HepG2 (cell line): ENCODE results near the gene ANKRD53. TPM values are rescaled to one million over a fixed set of nuclear protein-coding genes. Genes with fewer than 3 reads are reported as not detected.

Experiments
- CENPX ChIP-seq: sonication (generic); formaldehyde crosslinking; IDR thresholded peaks from 2 replicates; pipeline ENCODE4 v1.9.0; 2021; ENCODE audit warnings: mild to moderate bottlenecking, missing genetic modification reagents, moderate library complexity
- GABPA ChIP-seq, 2 experiments: IDR thresholded peaks; 2 replicates each; pipeline ENCODE4 v1.6.1; 2011 to 2016; ENCODE audit warnings: low read depth in 2 of 2, low read length in 1 of 2, missing biosample characterization in 1 of 2, missing genetic modification characterization in 1 of 2
- GZF1 ChIP-seq: sonication (generic); formaldehyde crosslinking; IDR thresholded peaks from 2 replicates; pipeline ENCODE4 v1.5.1; 2020; ENCODE audit warnings: mild to moderate bottlenecking, missing genetic modification reagents
- NPAS2 ChIP-seq: sonication (generic); formaldehyde crosslinking; IDR thresholded peaks from 2 replicates; pipeline ENCODE4 v1.8.0; 2022; ENCODE audit warnings: mild to moderate bottlenecking, missing genetic modification reagents, borderline replicate concordance
- SALL1 ChIP-seq: sonication (generic); formaldehyde crosslinking; IDR thresholded peaks from 2 replicates; pipeline ENCODE4 v1.8.0; 2022; ENCODE audit warnings: mild to moderate bottlenecking, missing genetic modification reagents
- SAP130 ChIP-seq: IDR thresholded peaks from 2 replicates; pipeline ENCODE4 v1.6.1; 2016; ENCODE audit warnings: low read depth
- SOX6 ChIP-seq, 2 experiments: fragments of 450-650 bp in 1 of 2; sonication (generic) in 1 of 2; formaldehyde crosslinking in 1 of 2; IDR thresholded peaks; 2 replicates each; pipeline versions ENCODE4 v1.4.0 to v1.6.1; 2017 to 2020; ENCODE audit warnings: antibody characterized with exemption in 1 of 2, mild to moderate bottlenecking in 1 of 2, missing genetic modification reagents in 1 of 2
- TEAD3 ChIP-seq: optimal IDR thresholded peaks from 2 replicates; pipeline ENCODE3; 2016; ENCODE audit warnings: borderline replicate concordance
- ZNF326 ChIP-seq: sonication (generic); formaldehyde crosslinking; IDR thresholded peaks from 2 replicates; pipeline ENCODE4 v1.4.0; 2020; ENCODE audit warnings: missing genetic modification reagents, borderline replicate concordance
- ZNF616 ChIP-seq: sonication (generic); formaldehyde crosslinking; IDR thresholded peaks from 2 replicates; pipeline ENCODE4 v1.5.0; 2020; ENCODE audit warnings: low read depth, mild to moderate bottlenecking, missing genetic modification reagents
- polyA plus RNA-seq, 8 experiments: library from polyadenylated mRNA; depleted of rRNA in 3 of 8; stranded (reverse) in 7 of 8; unstranded in 1 of 8; fragments of >200 nt; fragmentation: Illumina TruSeq in 4 of 8; extraction: Trizol in 4 of 8; gene quantifications; 2 replicates each; pipeline versions ENCODE4 v1.2.1 to v1.2.3, GENCODE V29; 2011 to 2016; ENCODE audit warnings: low read depth in 4 of 8, missing spikeins in 1 of 8, mixed read lengths in 1 of 8; ENCODE audit not compliant: insufficient read depth in 1 of 8
- total RNA-seq, 5 experiments: library from RNA; depleted of rRNA; stranded (reverse); fragments of >200 nt; fragmentation: Illumina TruSeq; extraction: Trizol; gene quantifications; 2 replicates each; pipeline ENCODE4 v1.2.3, GENCODE V29; 2016; ENCODE audit warnings: low read depth in 1 of 5
- TF ChIP-seq, protein P1 (sequence below): IDR thresholded peaks from 2 replicates; pipeline ENCODE4 v1.6.1; 2016; ENCODE audit warnings: missing compliant biosample characterization, missing genetic modification reagents, borderline replicate concordance
- TF ChIP-seq, protein P2 (sequence below): sonication (generic); formaldehyde crosslinking; IDR thresholded peaks from 2 replicates; pipeline ENCODE4; 2020; ENCODE audit warnings: missing genetic modification reagents, mild to moderate bottlenecking, borderline replicate concordance
- TF ChIP-seq, protein P3 (sequence below): sonication (generic); formaldehyde crosslinking; IDR thresholded peaks from 2 replicates; pipeline ENCODE4 v1.4.0; 2020; ENCODE audit warnings: missing genetic modification reagents
- TF ChIP-seq, protein P4 (sequence below): sonication (generic); formaldehyde crosslinking; IDR thresholded peaks from 2 replicates; pipeline ENCODE4 v1.5.1; 2020; ENCODE audit warnings: mild to moderate bottlenecking, missing genetic modification reagents, moderate library complexity
- TF ChIP-seq, protein P5 (sequence below): sonication (generic); formaldehyde crosslinking; IDR thresholded peaks from 2 replicates; pipeline ENCODE4 v1.9.0; 2022; ENCODE audit warnings: low read depth, missing genetic modification reagents

Gene ANKRD53
- total and polyA plus RNA-seq, 2 of the 13 experiments (the other 11 are each of a cell fraction or from before 2014, with no cell fraction given), result 0.15 TPM; not detected in 1

DNA sequence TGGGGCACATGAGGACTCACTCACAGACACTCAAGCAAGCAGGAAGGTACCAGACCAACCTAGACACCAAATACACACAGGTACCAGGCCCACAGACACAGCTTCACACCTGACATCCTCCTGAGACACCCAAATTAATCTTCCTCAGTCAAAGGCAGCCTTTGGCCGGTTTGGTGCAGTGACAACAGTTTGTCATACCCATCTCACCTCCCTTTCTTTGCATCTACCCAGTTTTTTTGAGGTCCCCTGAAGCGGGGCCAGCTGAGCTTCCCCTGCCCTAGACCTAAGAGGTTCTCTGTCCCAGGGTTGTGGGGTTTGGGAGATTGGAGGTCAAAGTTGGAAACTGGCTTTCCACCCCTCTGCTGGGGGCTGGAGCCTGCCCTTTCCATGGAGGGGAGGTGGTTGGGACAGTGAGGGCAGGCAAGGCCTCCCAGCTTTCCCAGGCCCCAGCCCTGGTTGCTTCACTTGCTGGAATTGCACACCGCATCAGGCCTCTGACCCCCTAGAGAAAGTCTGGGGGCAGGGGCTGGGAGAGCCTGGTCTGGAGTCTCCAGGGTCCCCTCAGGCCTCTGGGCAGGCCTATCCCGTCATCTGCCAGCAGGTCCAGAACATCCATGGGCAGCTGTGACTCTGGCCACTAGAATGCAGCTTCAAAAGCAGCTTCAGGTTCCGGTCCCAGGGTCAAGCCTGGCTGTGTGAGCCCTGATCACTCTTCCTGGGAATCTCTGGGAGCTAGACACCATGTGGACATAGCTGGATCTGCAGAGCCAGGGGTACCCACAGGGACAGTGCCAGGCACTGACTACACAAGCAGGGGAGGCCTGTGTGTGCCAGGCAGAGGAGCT lies 28.7 kb downstream of the ANKRD53 start (continued):
- TF ChIP-seq, protein P1, sequence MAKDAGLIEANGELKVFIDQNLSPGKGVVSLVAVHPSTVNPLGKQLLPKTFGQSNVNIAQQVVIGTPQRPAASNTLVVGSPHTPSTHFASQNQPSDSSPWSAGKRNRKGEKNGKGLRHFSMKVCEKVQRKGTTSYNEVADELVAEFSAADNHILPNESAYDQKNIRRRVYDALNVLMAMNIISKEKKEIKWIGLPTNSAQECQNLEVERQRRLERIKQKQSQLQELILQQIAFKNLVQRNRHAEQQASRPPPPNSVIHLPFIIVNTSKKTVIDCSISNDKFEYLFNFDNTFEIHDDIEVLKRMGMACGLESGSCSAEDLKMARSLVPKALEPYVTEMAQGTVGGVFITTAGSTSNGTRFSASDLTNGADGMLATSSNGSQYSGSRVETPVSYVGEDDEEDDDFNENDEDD (CRISPR knock-in tag), result peak; percentile 19; the same call in 1 of the 2 replicates
- TF ChIP-seq, protein P2, sequence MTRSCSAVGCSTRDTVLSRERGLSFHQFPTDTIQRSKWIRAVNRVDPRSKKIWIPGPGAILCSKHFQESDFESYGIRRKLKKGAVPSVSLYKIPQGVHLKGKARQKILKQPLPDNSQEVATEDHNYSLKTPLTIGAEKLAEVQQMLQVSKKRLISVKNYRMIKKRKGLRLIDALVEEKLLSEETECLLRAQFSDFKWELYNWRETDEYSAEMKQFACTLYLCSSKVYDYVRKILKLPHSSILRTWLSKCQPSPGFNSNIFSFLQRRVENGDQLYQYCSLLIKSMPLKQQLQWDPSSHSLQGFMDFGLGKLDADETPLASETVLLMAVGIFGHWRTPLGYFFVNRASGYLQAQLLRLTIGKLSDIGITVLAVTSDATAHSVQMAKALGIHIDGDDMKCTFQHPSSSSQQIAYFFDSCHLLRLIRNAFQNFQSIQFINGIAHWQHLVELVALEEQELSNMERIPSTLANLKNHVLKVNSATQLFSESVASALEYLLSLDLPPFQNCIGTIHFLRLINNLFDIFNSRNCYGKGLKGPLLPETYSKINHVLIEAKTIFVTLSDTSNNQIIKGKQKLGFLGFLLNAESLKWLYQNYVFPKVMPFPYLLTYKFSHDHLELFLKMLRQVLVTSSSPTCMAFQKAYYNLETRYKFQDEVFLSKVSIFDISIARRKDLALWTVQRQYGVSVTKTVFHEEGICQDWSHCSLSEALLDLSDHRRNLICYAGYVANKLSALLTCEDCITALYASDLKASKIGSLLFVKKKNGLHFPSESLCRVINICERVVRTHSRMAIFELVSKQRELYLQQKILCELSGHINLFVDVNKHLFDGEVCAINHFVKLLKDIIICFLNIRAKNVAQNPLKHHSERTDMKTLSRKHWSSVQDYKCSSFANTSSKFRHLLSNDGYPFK, result no peak
- TF ChIP-seq TEAD3 (CRISPR knock-in tag) (peak; percentile 48), ZNF326 (CRISPR knock-in tag) (no peak), NPAS2 (CRISPR knock-in tag) (no peak), GZF1 (CRISPR knock-in tag) (no peak), GABPA (IDR thresholded peaks at IDR 0.05; ENCODE audit: low read depth, low read length) (no peak), GABPA (CRISPR knock-in tag; IDR thresholded peaks at IDR 0.05; ENCODE audit: low read depth) (peak; percentile 42; the same call in 1 of the 2 replicates), SAP130 (CRISPR knock-in tag) (0 out of 2 replicates have a peak, but pooled peaks have one; percentile 25), SOX6 (IDR thresholded peaks at IDR 0.05) (no peak), SOX6 (CRISPR knock-in tag; IDR thresholded peaks at IDR 0.05) (0 out of 2 replicates have a peak, but pooled peaks have one; percentile 24), SALL1 (CRISPR knock-in tag) (peak; percentile 61), CENPX (no peak), ZNF616 (CRISPR knock-in tag) (0 out of 2 replicates have a peak, but pooled peaks have one; percentile 38)
- TF ChIP-seq, protein P3, sequence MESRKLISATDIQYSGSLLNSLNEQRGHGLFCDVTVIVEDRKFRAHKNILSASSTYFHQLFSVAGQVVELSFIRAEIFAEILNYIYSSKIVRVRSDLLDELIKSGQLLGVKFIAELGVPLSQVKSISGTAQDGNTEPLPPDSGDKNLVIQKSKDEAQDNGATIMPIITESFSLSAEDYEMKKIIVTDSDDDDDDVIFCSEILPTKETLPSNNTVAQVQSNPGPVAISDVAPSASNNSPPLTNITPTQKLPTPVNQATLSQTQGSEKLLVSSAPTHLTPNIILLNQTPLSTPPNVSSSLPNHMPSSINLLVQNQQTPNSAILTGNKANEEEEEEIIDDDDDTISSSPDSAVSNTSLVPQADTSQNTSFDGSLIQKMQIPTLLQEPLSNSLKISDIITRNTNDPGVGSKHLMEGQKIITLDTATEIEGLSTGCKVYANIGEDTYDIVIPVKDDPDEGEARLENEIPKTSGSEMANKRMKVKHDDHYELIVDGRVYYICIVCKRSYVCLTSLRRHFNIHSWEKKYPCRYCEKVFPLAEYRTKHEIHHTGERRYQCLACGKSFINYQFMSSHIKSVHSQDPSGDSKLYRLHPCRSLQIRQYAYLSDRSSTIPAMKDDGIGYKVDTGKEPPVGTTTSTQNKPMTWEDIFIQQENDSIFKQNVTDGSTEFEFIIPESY (CRISPR knock-in tag), result no peak
- TF ChIP-seq, protein P4, sequence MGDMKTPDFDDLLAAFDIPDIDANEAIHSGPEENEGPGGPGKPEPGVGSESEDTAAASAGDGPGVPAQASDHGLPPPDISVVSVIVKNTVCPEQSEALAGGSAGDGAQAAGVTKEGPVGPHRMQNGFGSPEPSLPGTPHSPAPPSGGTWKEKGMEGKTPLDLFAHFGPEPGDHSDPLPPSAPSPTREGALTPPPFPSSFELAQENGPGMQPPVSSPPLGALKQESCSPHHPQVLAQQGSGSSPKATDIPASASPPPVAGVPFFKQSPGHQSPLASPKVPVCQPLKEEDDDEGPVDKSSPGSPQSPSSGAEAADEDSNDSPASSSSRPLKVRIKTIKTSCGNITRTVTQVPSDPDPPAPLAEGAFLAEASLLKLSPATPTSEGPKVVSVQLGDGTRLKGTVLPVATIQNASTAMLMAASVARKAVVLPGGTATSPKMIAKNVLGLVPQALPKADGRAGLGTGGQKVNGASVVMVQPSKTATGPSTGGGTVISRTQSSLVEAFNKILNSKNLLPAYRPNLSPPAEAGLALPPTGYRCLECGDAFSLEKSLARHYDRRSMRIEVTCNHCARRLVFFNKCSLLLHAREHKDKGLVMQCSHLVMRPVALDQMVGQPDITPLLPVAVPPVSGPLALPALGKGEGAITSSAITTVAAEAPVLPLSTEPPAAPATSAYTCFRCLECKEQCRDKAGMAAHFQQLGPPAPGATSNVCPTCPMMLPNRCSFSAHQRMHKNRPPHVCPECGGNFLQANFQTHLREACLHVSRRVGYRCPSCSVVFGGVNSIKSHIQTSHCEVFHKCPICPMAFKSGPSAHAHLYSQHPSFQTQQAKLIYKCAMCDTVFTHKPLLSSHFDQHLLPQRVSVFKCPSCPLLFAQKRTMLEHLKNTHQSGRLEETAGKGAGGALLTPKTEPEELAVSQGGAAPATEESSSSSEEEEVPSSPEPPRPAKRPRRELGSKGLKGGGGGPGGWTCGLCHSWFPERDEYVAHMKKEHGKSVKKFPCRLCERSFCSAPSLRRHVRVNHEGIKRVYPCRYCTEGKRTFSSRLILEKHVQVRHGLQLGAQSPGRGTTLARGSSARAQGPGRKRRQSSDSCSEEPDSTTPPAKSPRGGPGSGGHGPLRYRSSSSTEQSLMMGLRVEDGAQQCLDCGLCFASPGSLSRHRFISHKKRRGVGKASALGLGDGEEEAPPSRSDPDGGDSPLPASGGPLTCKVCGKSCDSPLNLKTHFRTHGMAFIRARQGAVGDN, result peak; percentile 65
- TF ChIP-seq, protein P5, sequence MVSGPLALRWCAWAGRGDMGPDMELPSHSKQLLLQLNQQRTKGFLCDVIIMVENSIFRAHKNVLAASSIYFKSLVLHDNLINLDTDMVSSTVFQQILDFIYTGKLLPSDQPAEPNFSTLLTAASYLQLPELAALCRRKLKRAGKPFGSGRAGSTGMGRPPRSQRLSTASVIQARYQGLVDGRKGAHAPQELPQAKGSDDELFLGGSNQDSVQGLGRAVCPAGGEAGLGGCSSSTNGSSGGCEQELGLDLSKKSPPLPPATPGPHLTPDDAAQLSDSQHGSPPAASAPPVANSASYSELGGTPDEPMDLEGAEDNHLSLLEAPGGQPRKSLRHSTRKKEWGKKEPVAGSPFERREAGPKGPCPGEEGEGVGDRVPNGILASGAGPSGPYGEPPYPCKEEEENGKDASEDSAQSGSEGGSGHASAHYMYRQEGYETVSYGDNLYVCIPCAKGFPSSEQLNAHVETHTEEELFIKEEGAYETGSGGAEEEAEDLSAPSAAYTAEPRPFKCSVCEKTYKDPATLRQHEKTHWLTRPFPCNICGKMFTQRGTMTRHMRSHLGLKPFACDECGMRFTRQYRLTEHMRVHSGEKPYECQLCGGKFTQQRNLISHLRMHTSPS (CRISPR knock-in tag), result peak; percentile 86
